Colon (tissue), 2 donors: ENCODE results near the gene C1QTNF1.
"Not testable (repeated sequence)": the region's sequence is repeated elsewhere in the genome, so short reads cannot be mapped to it uniquely, and the experiment has no call there.

Experiments
- FAIRE-seq: peaks from 2 replicates; lab custom pipeline; 2012; peaks lifted over from hg19 to GRCh38; lab: Jason Lieb, UNC
- donor health status: control.
- donor health status: control.

The C1QTNF1 gene

GRCh38 chr17:79023180-79023705 lies 726 bp upstream of the C1QTNF1 start:
- no peak for FAIRE-seq

GRCh38 chr17:79024901-79025737 lies 1.1 kb downstream of the C1QTNF1 start:
- FAIRE-seq = no peak

GRCh38 chr17:79026376-79027273 lies 2.7 kb downstream of the C1QTNF1 start:
- no peak for FAIRE-seq

- no peak for FAIRE-seq
Observed at GRCh38 chr17:79027274-79027924, 3.4 kb downstream of the C1QTNF1 start.

GRCh38 chr17:79027925-79028491 lies 4.0 kb downstream of the C1QTNF1 start:
- no peak for FAIRE-seq

GRCh38 chr17:79028496-79029326 lies 4.7 kb downstream of the C1QTNF1 start:
- no peak for FAIRE-seq

- no peak for FAIRE-seq
Observed at GRCh38 chr17:79029327-79030009, 5.5 kb downstream of the C1QTNF1 start.

GRCh38 chr17:79030636-79031035 lies 6.7 kb downstream of the C1QTNF1 start:
- not testable (repeated sequence) for FAIRE-seq

- no peak for FAIRE-seq
Observed at GRCh38 chr17:79031996-79032875, 8.3 kb downstream of the C1QTNF1 start.

GRCh38 chr17:79033046-79033616 lies 9.2 kb downstream of the C1QTNF1 start:
- FAIRE-seq = no peak

- no peak for FAIRE-seq
Observed at GRCh38 chr17:79033741-79034501, 10.0 kb downstream of the C1QTNF1 start.

GRCh38 chr17:79034931-79035485 lies 11.0 kb downstream of the C1QTNF1 start:
- no peak for FAIRE-seq

- no peak for FAIRE-seq
Observed at GRCh38 chr17:79035686-79036085, 11.7 kb downstream of the C1QTNF1 start.

- no peak for FAIRE-seq
Observed at GRCh38 chr17:79036181-79036580, 12.2 kb downstream of the C1QTNF1 start.

- FAIRE-seq = no peak
Observed at GRCh38 chr17:79036596-79036995, 12.6 kb downstream of the C1QTNF1 start.

- no peak for FAIRE-seq
Observed at GRCh38 chr17:79038545-79039135, 14.7 kb downstream of the C1QTNF1 start.

GRCh38 chr17:79039171-79039570 lies 15.2 kb downstream of the C1QTNF1 start:
- FAIRE-seq = no peak

GRCh38 chr17:79039886-79040285 lies 15.9 kb downstream of the C1QTNF1 start:
- no peak for FAIRE-seq
